GM08714 (cell line): Measurements from ENCODE around the gene BTF3L4.
A peak's percentile ranks its signal among the peaks of the same experiment; 100 is the strongest.
"Not testable (repeated sequence)": the region's sequence is repeated elsewhere in the genome, so short reads cannot be mapped to it uniquely, and the experiment has no call there.

Experiments used
- H3K4me3 ChIP-seq: fragments of 200-500 bp; sonication (Bioruptor generic); 2 replicates; pipeline ENCODE4 v1.5.1; 2014; ENCODE audit warnings: mild to moderate bottlenecking, low read length, inconsistent platforms
- ZNF274 ChIP-seq: IDR thresholded peaks from 2 replicates; pipeline ENCODE4 v1.6.1; 2012; ENCODE audit warnings: mild to moderate bottlenecking, low read depth, low read length

The BTF3L4 gene

GRCh38 chr1:52041551-52042185, 14.4 kb upstream of the BTF3L4 start:
- TF ChIP-seq ZNF274, result no peak
- H3K4me3 ChIP-seq, result no peak overlapping the region

- TF ChIP-seq ZNF274, result no peak
- H3K4me3 ChIP-seq, result no peak overlapping the region
Observed at GRCh38 chr1:52045236-52045635, 10.9 kb upstream of the BTF3L4 start.

GRCh38 chr1:52045666-52046195, 10.4 kb upstream of the BTF3L4 start:
- H3K4me3 ChIP-seq, result not testable (repeated sequence)

GRCh38 chr1:52049337-52049736, 6.8 kb upstream of the BTF3L4 start:
- not testable (repeated sequence) for H3K4me3 ChIP-seq

GRCh38 chr1:52053862-52054261, 2.2 kb upstream of the BTF3L4 start:
- TF ChIP-seq ZNF274, result no peak
- peak overlapping the region; percentile 91 for H3K4me3 ChIP-seq

GRCh38 chr1:52054496-52055065, 1.5 kb upstream of the BTF3L4 start:
- no peak for TF ChIP-seq ZNF274
- peak overlapping the region; percentile 91 for H3K4me3 ChIP-seq

- peak within 1 kb of the TSS; percentile 91 for H3K4me3 ChIP-seq
- TF ChIP-seq ZNF274, result no peak
Observed at GRCh38 chr1:52055066-52055865, 829 bp upstream of the BTF3L4 start, which contains the start of gene TXNDC12. Gene TXNDC12 (minus strand): TSS chr1:52055191. CDS start chr1:52055096, 95 bp downstream.

- peak overlapping the region; percentile 91 for H3K4me3 ChIP-seq
- TF ChIP-seq ZNF274, result no peak
Observed at GRCh38 chr1:52055866-52056162, 281 bp upstream of the BTF3L4 start.

- TF ChIP-seq ZNF274, result no peak
- H3K4me3 ChIP-seq, result peak overlapping the region; percentile 91
Observed at GRCh38 chr1:52056937-52057231, 789 bp downstream of the BTF3L4 start.

GRCh38 chr1:52057255-52057654, 1.2 kb downstream of the BTF3L4 start:
- peak overlapping the region; percentile 91 for H3K4me3 ChIP-seq
- TF ChIP-seq ZNF274, result no peak

- no peak overlapping the region; the same call in 1 of the 2 replicates for H3K4me3 ChIP-seq
- no peak for TF ChIP-seq ZNF274
Observed at GRCh38 chr1:52057876-52058415, 1.9 kb downstream of the BTF3L4 start.

- TF ChIP-seq ZNF274, result no peak
- H3K4me3 ChIP-seq, result no peak overlapping the region
Observed at GRCh38 chr1:52059321-52059720, 3.2 kb downstream of the BTF3L4 start.

- no peak for TF ChIP-seq ZNF274
- no peak overlapping the region for H3K4me3 ChIP-seq
Observed at GRCh38 chr1:52059888-52060287, 3.8 kb downstream of the BTF3L4 start.

GRCh38 chr1:52060822-52061221, 4.7 kb downstream of the BTF3L4 start:
- TF ChIP-seq ZNF274, result no peak
- no peak overlapping the region for H3K4me3 ChIP-seq

- H3K4me3 ChIP-seq, result no peak overlapping the region
- TF ChIP-seq ZNF274, result no peak
Observed at GRCh38 chr1:52063192-52063591, 7.1 kb downstream of the BTF3L4 start.
